HUDEP-2 (cell line): ENCODE data around the gene DIAPH3.
A peak's percentile ranks its signal among the peaks of the same experiment; 100 is the strongest.
"Not testable (repeated sequence)": the region's sequence is repeated elsewhere in the genome, so short reads cannot be mapped to it uniquely, and the experiment has no call there.

Experiments
- DNase-seq, 76 experiments: peaks; one replicate each; lab custom pipeline; 2025; ENCODE audit not compliant: unreplicated experiment in 76 of 76; lab: John Stamatoyannopoulos, UW

DIAPH3 gene, protein sequence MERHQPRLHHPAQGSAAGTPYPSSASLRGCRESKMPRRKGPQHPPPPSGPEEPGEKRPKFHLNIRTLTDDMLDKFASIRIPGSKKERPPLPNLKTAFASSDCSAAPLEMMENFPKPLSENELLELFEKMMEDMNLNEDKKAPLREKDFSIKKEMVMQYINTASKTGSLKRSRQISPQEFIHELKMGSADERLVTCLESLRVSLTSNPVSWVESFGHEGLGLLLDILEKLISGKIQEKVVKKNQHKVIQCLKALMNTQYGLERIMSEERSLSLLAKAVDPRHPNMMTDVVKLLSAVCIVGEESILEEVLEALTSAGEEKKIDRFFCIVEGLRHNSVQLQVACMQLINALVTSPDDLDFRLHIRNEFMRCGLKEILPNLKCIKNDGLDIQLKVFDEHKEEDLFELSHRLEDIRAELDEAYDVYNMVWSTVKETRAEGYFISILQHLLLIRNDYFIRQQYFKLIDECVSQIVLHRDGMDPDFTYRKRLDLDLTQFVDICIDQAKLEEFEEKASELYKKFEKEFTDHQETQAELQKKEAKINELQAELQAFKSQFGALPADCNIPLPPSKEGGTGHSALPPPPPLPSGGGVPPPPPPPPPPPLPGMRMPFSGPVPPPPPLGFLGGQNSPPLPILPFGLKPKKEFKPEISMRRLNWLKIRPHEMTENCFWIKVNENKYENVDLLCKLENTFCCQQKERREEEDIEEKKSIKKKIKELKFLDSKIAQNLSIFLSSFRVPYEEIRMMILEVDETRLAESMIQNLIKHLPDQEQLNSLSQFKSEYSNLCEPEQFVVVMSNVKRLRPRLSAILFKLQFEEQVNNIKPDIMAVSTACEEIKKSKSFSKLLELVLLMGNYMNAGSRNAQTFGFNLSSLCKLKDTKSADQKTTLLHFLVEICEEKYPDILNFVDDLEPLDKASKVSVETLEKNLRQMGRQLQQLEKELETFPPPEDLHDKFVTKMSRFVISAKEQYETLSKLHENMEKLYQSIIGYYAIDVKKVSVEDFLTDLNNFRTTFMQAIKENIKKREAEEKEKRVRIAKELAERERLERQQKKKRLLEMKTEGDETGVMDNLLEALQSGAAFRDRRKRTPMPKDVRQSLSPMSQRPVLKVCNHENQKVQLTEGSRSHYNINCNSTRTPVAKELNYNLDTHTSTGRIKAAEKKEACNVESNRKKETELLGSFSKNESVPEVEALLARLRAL

DNA sequence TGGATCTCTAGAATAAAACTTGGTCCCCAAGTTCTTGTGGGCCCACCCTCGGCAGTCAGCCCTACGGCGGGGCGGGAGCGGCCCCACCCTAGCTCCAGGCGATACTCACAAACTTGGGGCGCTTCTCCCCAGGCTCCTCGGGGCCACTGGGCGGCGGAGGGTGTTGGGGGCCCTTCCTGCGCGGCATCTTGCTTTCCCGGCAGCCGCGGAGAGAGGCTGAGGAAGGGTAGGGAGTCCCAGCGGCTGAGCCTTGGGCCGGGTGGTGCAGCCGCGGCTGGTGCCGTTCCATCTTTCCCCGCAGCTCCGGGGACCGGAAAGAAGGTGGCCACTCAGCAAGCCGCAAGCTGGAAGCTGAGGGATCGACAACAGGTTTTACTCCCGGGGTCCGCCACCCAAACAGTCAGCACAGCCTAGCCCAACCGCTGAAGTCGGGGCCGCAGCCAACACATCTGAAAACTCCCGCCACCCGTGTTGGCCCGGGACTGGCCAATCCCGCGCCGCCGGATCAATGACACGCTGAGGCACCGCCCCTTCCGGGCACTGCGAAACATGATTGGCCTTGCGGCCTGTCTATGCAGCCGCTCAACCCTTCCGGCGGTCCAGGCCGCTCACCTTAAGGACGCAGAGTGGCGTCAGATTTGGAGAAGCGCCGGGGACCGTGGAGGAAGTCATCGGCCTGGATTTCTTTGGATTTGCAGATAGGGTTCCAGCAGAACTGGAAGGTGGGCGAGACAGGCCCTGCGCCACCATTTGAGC, at the start of gene DIAPH3:
Gene DIAPH3, minus strand, starts transcription at position 451 of the 756 bp plus-strand sequence. Its CDS starts 162 bp downstream, at position 289.
- peak in 75 of 76 experiments; percentile 53 to 97 (median 92) for DNase-seq

GRCh38 chr13:60213236-60213744, 49.6 kb upstream of the DIAPH3 start:
- DNase-seq = no peak

DNA sequence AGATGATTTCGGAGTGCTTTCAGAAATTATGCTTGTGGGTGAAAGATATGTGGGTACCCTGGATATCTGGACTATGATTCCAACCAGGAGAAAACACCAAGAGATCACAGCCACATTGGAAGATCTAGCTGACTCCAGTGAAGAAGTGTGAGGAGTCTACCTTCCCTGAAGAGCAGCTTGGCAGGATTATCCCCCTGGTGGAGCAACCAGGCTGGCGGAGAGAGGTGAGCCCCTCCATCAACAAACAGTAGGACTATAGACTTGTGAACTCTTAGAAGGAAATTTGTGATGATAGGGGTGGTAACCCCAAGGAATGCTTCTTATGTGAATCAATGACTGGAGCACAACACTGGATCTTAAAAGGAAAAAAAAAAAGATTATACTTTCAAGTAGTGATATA, 47.8 kb upstream of the DIAPH3 start:
- DNase-seq = no peak

DNA sequence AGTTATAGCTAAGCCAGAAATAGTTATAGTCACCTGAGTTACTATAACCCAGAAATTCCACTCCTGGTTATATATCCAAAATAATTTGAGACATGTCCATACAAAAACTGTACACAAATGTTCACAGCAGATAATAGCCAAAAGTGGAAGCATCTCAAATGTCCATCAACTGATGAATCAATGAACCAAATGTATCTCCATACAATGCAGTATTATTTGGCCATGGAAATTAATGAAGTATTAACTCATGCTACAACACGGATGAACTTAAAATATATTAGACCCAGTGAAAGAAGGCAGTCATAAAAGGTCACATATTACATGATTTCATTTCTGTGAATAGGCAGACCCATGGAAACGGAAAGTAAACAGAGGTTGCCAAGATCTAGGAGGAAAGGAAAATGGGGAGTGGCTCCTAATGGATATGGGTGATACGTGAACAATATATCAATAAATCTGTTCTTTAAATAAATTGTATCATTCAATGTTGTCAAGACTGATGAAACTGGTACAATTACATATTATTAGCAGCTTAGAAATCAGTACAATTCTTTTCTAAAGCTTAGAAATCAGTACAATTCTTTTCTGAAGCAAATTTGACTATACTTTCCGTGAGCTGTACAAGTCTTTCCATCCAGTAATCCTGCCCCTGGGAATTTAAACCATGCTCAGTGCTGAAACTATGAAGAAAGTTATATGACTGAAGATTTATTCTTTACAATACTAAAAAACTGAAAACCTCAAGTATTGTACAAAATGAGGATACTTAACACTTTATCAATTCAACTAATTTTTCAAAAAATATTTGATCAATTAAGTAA, 47.0 kb upstream of the DIAPH3 start:
- no peak for DNase-seq

GRCh38 chr13:60205499-60205898, 41.8 kb upstream of the DIAPH3 start:
- not testable (repeated sequence) for DNase-seq

GRCh38 chr13:60201286-60201685, 37.6 kb upstream of the DIAPH3 start:
- no peak for DNase-seq

DNA sequence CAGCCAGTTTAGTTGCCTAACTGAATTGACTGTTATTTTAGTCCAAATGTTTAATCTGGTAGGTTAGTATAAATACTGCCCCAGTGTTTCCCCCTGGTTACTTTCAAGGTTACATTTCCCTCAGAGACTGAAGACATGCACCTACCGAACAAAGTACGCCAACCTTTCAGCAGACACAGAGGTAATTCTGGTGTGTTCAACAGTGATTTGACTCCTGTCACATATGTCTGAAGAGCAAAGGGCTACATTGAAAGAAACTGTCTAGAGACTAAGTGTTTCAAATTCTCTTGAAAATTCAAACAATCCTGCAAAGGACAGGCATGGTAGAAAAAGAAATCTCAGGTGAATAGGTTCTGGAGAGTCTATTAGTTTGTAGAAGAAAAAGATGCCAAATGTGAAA, 32.2 kb upstream of the DIAPH3 start:
- DNase-seq = not testable (repeated sequence)

DNA sequence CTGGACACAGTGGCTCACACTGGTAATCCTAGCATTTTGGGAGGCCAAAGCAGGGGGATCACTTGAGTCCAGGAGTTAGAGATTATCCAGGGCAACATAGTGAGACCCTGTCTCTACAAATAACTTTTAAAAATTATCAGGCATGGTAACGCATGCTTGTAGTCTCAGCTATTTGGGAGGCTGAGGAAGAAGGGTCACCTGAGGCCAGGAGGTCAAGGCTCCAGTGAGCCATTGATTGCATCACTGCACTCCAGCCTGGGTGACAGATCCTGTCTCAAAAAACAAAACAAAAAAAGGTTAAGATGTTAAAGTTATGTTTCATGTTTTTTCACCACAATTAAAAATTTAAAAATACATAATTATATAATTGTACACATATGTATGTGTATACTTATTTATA, 19.2 kb upstream of the DIAPH3 start:
- DNase-seq = no peak

- DNase-seq = no peak
These were observed 14.6 kb upstream of the DIAPH3 start for GRCh38 chr13:60178327-60178726.

- DNase-seq = no peak
These were observed 11.8 kb upstream of the DIAPH3 start for GRCh38 chr13:60175571-60175970.

DNA sequence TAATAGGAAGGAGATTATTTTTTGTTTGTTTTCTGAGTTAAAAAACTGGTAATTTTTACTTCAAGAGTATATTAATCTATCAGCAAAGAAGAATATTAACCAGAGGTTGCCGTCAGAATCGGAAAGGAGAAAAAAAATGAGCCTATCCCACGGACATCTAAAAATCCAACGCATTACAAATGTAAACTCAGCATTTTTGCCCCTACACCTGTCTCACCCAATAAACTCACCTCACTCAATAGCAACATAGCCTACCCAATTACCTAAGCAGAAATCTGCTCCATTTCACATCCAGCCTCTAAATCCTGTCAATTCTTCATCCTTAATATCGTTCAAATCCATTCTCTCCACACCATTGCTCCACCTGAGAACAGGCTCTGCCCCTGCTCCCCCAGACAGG, 10.4 kb upstream of the DIAPH3 start:
- no peak for DNase-seq

DNA sequence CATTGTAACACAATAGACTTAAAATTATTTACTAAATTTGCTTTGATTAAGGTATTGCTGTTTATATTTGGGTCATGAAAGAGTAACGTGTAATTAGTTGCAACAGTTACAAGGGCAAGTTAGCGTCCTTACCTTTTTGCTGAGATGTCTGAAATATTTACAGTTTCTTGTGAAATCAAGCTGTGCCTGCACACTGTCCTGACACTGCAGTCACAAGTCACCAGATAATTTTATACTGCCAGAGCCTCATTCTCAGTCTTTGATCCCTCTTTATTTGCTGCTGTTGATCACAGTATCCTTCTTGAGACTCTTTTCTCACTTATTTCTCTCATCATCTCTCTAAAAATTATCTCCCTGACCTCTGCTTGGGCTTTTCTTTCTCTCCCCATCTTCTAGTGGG, 8.4 kb upstream of the DIAPH3 start:
- no peak for DNase-seq

- no peak for DNase-seq
These were observed 6.7 kb upstream of the DIAPH3 start for GRCh38 chr13:60170414-60170813.

- no peak for DNase-seq
These were observed 5.7 kb upstream of the DIAPH3 start for GRCh38 chr13:60169239-60170031.

DNA sequence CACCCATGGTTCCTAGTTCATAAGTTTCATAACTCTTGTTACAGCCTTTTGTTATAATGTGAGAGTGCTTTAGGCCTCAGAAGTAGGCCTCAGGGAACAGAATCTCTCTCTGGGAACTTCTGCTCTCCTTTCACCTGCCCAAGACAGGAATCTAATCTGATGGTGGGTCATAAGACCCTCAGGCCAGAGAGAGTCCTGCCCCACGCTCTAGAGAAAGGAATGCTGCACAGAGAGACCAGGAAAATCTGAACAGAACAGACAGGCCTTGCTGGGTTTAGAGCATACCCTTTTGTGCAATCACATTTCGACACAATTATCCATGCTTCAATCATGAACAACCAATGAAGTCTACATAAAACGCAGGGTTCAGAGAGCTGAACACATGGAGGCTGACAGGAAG, 3.4 kb upstream of the DIAPH3 start:
- DNase-seq = no peak

GRCh38 chr13:60165391-60166099, 1.8 kb upstream of the DIAPH3 start:
- DNase-seq = peak in 3 of 76 experiments; percentile 4 to 30 (median 20)

DNA sequence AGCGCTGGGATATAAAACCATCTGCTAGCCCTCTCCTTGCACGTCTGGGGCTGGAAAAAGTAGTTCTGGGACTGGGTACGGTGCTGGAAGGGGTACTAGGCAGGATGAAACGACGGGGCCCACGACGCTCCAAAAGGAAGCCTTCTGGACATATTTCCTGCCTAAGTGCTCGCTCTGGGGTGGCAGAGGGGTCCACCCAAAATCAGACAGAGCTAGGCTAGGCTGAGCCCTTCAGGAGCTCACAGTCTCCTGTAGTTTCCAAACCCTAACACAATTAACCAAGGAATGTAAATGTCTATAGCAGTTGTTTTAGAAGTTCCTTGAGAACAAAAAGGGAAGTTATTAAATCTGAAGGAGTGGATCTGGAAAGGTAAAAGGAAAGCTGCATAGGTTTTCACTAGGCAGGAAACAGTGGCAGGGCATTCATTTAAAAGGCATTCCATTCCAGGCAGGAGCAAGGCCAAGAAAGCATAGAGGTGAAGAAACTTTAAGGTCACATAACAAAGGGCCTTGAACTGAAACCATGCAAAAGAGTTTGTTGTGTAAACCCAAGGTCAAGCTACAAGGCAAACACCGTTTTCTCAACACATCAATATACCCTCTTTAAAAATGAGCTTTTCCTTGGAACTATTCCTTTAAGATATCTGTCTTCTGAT, 634 bp upstream of the DIAPH3 start:
- DNase-seq = peak in 1 of 76 experiments; percentile 9
